PC-3 (cell line): Measurements from ENCODE around the gene ILF3. TPM values are rescaled to one million over a fixed set of nuclear protein-coding genes. Genes with fewer than 3 reads are reported as not detected.

Source experiments
- ATAC-seq: fragments of 200-7000 bp; cut with Tn5 transposase; 2 replicates; pipeline ENCODE4 v1.9.1; 2020; ENCODE audit warnings: mild to moderate bottlenecking, moderate library complexity
- BruUV-seq: library from RNA; stranded (reverse); fragments of 400-500 nt; replicated peaks from 2 replicates; lab custom pipeline; 2021; lab: Mats Ljungman, UMichigan
- CTCF ChIA-PET: fragments of 300-600 bp; sonication (Branson Sonifier 250); formaldehyde crosslinking; loops from one replicate; lab custom pipeline; 2022; ENCODE audit warnings: antibody characterized with exemption; lab: Charles Lee
- POLR2A ChIA-PET: fragments of 300-600 bp; sonication (Branson Sonifier 250); formaldehyde crosslinking; loops from one replicate; lab custom pipeline; 2022; ENCODE audit warnings: antibody characterized with exemption; ENCODE audit not compliant: unreplicated experiment; lab: Charles Lee
- DNase-seq: peaks from one replicate; pipeline ENCODE4 v3.0.0-alpha.2; 2015
- H2AFZ ChIP-seq: fragments of 300-600 bp; sonication (generic); 2 replicates; pipeline ENCODE4 v1.6.0; 2016; ENCODE audit warnings: antibody characterized with exemption, low read length
- H3F3A ChIP-seq: fragments of 300-600 bp; sonication (generic); one replicate; pipeline ENCODE4 v1.6.0; 2017; ENCODE audit warnings: antibody characterized with exemption, low read length, control low read depth, mild to moderate bottlenecking; ENCODE audit not compliant: unreplicated experiment
- H3K27ac ChIP-seq: fragments of 300-600 bp; sonication (generic); 2 replicates; pipeline ENCODE4 v1.5.1; 2016; ENCODE audit warnings: mild to moderate bottlenecking, low read length
- H3K27me3 ChIP-seq: fragments of 300-600 bp; sonication (generic); 2 replicates; pipeline ENCODE4 v1.6.1; 2016; ENCODE audit warnings: low read length, mixed read lengths
- H3K36me3 ChIP-seq: fragments of 300-600 bp; sonication (generic); 2 replicates; pipeline ENCODE4 v1.6.1; 2016; ENCODE audit warnings: low read depth, mixed run types, low read length, mixed read lengths
- H3K4me1 ChIP-seq: fragments of 300-600 bp; sonication (generic); 2 replicates; pipeline ENCODE4 v1.5.1; 2016; ENCODE audit warnings: low read length; ENCODE audit not compliant: insufficient read depth
- H3K4me2 ChIP-seq: fragments of 300-600 bp; sonication (generic); 2 replicates; pipeline ENCODE4 v1.6.0; 2016; ENCODE audit warnings: low read length
- H3K4me3 ChIP-seq: fragments of 300-600 bp; sonication (generic); 2 replicates; pipeline ENCODE4 v1.5.1; 2016; ENCODE audit warnings: mild to moderate bottlenecking, low read length, mixed read lengths
- H3K79me2 ChIP-seq: fragments of 300-600 bp; sonication (generic); 2 replicates; pipeline ENCODE4 v1.6.1; 2017; ENCODE audit warnings: low read length, mixed read lengths
- H3K9ac ChIP-seq: fragments of 300-600 bp; sonication (generic); 2 replicates; pipeline ENCODE4 v1.6.0; 2016; ENCODE audit warnings: mild to moderate bottlenecking, low read length
- H3K9me2 ChIP-seq: fragments of 300-600 bp; sonication (generic); replicated peaks from 2 replicates; pipeline ENCODE4 v1.6.1; 2016; ENCODE audit warnings: mixed run types, low read length, mixed read lengths
- H3K9me3 ChIP-seq: fragments of 300-600 bp; sonication (generic); 2 replicates; pipeline ENCODE4 v1.6.1; 2016; ENCODE audit warnings: low read length, mixed read lengths
- H4K20me1 ChIP-seq: fragments of 300-600 bp; sonication (generic); 2 replicates; pipeline ENCODE4 v1.6.1; 2016; ENCODE audit warnings: low read length, mixed read lengths
- EZH2 ChIP-seq: fragments of 300-600 bp; sonication (generic); IDR thresholded peaks from one replicate; pipeline ENCODE4 v1.6.1; 2017; ENCODE audit warnings: antibody characterized with exemption, mild to moderate bottlenecking, low read length; ENCODE audit not compliant: unreplicated experiment
- EZH2phosphoT487 ChIP-seq: fragments of 300-600 bp; sonication (generic); IDR thresholded peaks from 2 replicates; pipeline ENCODE4 v1.6.1; 2018; ENCODE audit warnings: mild to moderate bottlenecking, antibody characterized with exemption, low read length, borderline replicate concordance
- intact Hi-C: fragments of 100-400 bp; cut with micrococcal nuclease; formaldehyde crosslinking; loops from 2 replicates; pipeline ENCODE4 v1.9.0; 2023
- total RNA-seq: library from RNA; depleted of rRNA; stranded (reverse); fragments of >200 nt; gene quantifications from 2 replicates; pipeline ENCODE4 v1.2.3, GENCODE V29; 2014
- TF ChIP-seq, protein P1 (sequence below): fragments of 300-600 bp; sonication (generic); conservative IDR thresholded peaks from 2 replicates; pipeline ENCODE4 v1.5.1; 2017; ENCODE audit warnings: antibody characterized with exemption, low read depth, mild to moderate bottlenecking, low read length

Gene ILF3
- total RNA-seq, 1 experiment from 2014 or later = 322 TPM

- peak overlapping the region; percentile 91 for H3K4me2 ChIP-seq
- BruUV-seq = no TSS peak
- peak overlapping the region; percentile 32 for H3K27ac ChIP-seq
- DNase-seq (peak; percentile 52), ATAC-seq (peak; percentile 34)
- peaks cover 55% of the 10 kb centered on the region for H3K79me2 ChIP-seq
- H4K20me1 ChIP-seq = peaks cover 36% of the 10 kb centered on the region
- peak overlapping the region; percentile 89 for H3K9ac ChIP-seq
- peaks cover 15% of the 10 kb centered on the region for H3K4me1 ChIP-seq
- H3K36me3 ChIP-seq = 0 out of 2 replicates have a peak, but pooled peaks cover 3% of the 10 kb centered on the region
- TF ChIP-seq EZH2 (no peak), EZH2phosphoT487 (no peak; the same call in 1 of the 2 replicates)
- TF ChIP-seq, protein P1, sequence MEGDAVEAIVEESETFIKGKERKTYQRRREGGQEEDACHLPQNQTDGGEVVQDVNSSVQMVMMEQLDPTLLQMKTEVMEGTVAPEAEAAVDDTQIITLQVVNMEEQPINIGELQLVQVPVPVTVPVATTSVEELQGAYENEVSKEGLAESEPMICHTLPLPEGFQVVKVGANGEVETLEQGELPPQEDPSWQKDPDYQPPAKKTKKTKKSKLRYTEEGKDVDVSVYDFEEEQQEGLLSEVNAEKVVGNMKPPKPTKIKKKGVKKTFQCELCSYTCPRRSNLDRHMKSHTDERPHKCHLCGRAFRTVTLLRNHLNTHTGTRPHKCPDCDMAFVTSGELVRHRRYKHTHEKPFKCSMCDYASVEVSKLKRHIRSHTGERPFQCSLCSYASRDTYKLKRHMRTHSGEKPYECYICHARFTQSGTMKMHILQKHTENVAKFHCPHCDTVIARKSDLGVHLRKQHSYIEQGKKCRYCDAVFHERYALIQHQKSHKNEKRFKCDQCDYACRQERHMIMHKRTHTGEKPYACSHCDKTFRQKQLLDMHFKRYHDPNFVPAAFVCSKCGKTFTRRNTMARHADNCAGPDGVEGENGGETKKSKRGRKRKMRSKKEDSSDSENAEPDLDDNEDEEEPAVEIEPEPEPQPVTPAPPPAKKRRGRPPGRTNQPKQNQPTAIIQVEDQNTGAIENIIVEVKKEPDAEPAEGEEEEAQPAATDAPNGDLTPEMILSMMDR = no peak
- CTCF ChIA-PET = interaction anchor here (0.5 to 2.6 kb wide), 10 partner anchors 10 to 338 kb away, joined by 3 to 23 read pairs (median 7); partner anchors contain the start of genes TMED1 and TYK2
- intact Hi-C loops = no loop called here
- H3K9me3 ChIP-seq = no peaks in the 10 kb centered on the region
- POLR2A ChIA-PET = interaction anchor here (0.6 kb wide), 1 partner anchor 52 kb away, joined by 6 read pairs; no protein-coding TSS in a partner anchor
- H3F3A ChIP-seq = no peaks in the 10 kb centered on the region
- H3K4me3 ChIP-seq = peak overlapping the region; percentile 81
- no peaks in the 10 kb centered on the region for H3K9me2 ChIP-seq
- peak overlapping the region; percentile 76 for H2AFZ ChIP-seq
- H3K27me3 ChIP-seq = no peaks in the 10 kb centered on the region
These were observed 64.4 kb downstream of the ILF3 start for GRCh38 chr19:10718205-10719196.

DNA sequence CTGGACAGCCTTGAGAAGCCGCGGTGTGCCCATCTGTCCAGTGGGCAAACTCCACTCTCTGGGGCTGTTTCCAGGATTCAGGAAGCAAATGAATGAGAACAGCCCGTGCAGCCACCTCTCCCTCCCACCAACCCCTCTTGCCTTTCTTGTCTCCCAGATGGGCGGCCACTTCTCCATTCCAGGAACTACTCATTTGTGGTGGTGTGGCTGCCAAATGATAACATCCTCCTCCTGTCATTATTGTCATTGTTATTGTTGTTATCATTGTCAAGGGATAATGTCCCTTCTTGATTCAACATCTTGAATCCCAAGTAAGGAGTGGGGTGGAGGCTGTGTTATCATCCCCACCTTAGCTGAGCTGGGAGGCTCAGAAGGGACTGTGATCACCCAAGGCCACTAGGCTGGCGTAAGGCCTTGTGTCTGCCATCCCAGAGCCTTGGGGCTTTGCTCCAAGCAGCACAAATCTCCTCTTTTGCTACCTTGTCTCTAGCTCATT lies 65.4 kb downstream of the ILF3 start:
- H3K9me3 ChIP-seq = no peaks in the 10 kb centered on the region
- H3K9ac ChIP-seq = peak overlapping the region; percentile 89
- H2AFZ ChIP-seq = no peak overlapping the region
- ATAC-seq (no peak), DNase-seq (no peak)
- TF ChIP-seq EZH2 = no peak
- TF ChIP-seq EZH2phosphoT487 = no peak
- TF ChIP-seq, protein P1 = no peak
- H3F3A ChIP-seq = no peaks in the 10 kb centered on the region
- 0 out of 2 replicates have a peak, but pooled peaks cover 2% of the 10 kb centered on the region for H3K36me3 ChIP-seq
- H3K9me2 ChIP-seq = no peaks in the 10 kb centered on the region
- peaks cover 15% of the 10 kb centered on the region for H3K4me1 ChIP-seq
- H3K79me2 ChIP-seq = peaks cover 65% of the 10 kb centered on the region
- H3K27ac ChIP-seq = no peak overlapping the region
- H3K27me3 ChIP-seq = no peaks in the 10 kb centered on the region
- peak overlapping the region; percentile 81 for H3K4me3 ChIP-seq
- BruUV-seq = TSS peak; percentile 33
- intact Hi-C loops = no loop called here
- peak overlapping the region; percentile 91 for H3K4me2 ChIP-seq
- ChIA-PET CTCF (interaction anchor here (2.6 kb wide), 1 partner anchor 51 kb away, joined by 14 read pairs; no protein-coding TSS in a partner anchor), POLR2A (interaction anchor here (0.6 kb wide), 1 partner anchor 116 kb away, joined by 4 read pairs; the partner anchor contains the start of gene TMED1)
- H4K20me1 ChIP-seq = peaks cover 41% of the 10 kb centered on the region
